CD4-positive, CD25-positive, alpha-beta regulatory T cell (primary cell): Measurements from ENCODE around the gene PLIN4. TPM values are rescaled to one million over a fixed set of nuclear protein-coding genes. Genes with fewer than 3 reads are reported as not detected.
A peak's percentile ranks its signal among the peaks of the same experiment; 100 is the strongest.

Experiments used
- ATAC-seq, 2 donors: fragments of 150-1000 bp; cut with Tn5 transposase; one replicate each; pipeline ENCODE4 v1.10.0; 2021; ENCODE audit warnings: low read depth in 2 of 2, moderate number of reproducible peaks in 2 of 2, moderate library complexity in 1 of 2
- DNase-seq, 3 donors: peaks; one replicate each; pipeline versions ENCODE4 v3.0.0 to v3.0.0-alpha.2; 2012 to 2022; ENCODE audit warnings: mixed read lengths in 1 of 3
- H3K27ac ChIP-seq: one replicate; pipeline ENCODE4 v1.7.0; 2013; ENCODE audit warnings: mild to moderate bottlenecking, low read length; ENCODE audit not compliant: insufficient read depth, poor library complexity, severe bottlenecking
- H3K27me3 ChIP-seq: one replicate; pipeline ENCODE4 v1.7.0; 2013; ENCODE audit warnings: low read length; ENCODE audit not compliant: control insufficient read depth, insufficient read depth
- H3K36me3 ChIP-seq: one replicate; pipeline ENCODE4 v1.7.0; 2013; ENCODE audit warnings: mild to moderate bottlenecking, low read length, moderate library complexity; ENCODE audit not compliant: control insufficient read depth, insufficient read depth
- H3K4me1 ChIP-seq: 2 replicates; pipeline ENCODE4 v1.7.0; 2013; ENCODE audit warnings: mild to moderate bottlenecking, low read length; ENCODE audit not compliant: insufficient read depth, control insufficient read depth, poor library complexity, severe bottlenecking
- H3K4me3 ChIP-seq: one replicate; pipeline ENCODE4 v1.7.0; 2013; ENCODE audit warnings: low read depth, mild to moderate bottlenecking, low read length, moderate library complexity
- H3K9me3 ChIP-seq, 2 experiments: 1 replicate in 1 of 2; 2 replicates in 1 of 2; pipeline ENCODE4 v1.7.0; 2013; ENCODE audit warnings: low read length in 2 of 2, mild to moderate bottlenecking in 1 of 2, moderate library complexity in 1 of 2; ENCODE audit not compliant: control insufficient read depth in 2 of 2
- H3K27ac Mint-ChIP-seq, 3 donors: one replicate each; pipeline ENCODE4 v1.8.0; 2020 to 2022; ENCODE audit warnings: mild to moderate bottlenecking in 3 of 3, mixed read lengths in 3 of 3, moderate library complexity in 2 of 3
- H3K27me3 Mint-ChIP-seq: one replicate; pipeline ENCODE4 v1.8.0; 2022; ENCODE audit warnings: mild to moderate bottlenecking, mixed read lengths
- H3K36me3 Mint-ChIP-seq: one replicate; pipeline ENCODE4 v1.8.0; 2020; ENCODE audit warnings: mixed read lengths
- H3K4me1 Mint-ChIP-seq, 4 donors: one replicate each; pipeline ENCODE4 v1.8.0; 2020 to 2022; ENCODE audit warnings: mixed read lengths in 4 of 4, mild to moderate bottlenecking in 1 of 4
- H3K4me3 Mint-ChIP-seq, 4 donors: one replicate each; pipeline ENCODE4 v1.8.0; 2020 to 2022; ENCODE audit warnings: mild to moderate bottlenecking in 4 of 4, mixed read lengths in 4 of 4, moderate library complexity in 3 of 4
- H3K9me3 Mint-ChIP-seq, 7 donors: one replicate each; pipeline ENCODE4 v1.8.0; 2020 to 2022; ENCODE audit warnings: mixed read lengths in 7 of 7, mild to moderate bottlenecking in 3 of 7, moderate library complexity in 2 of 7
- polyA plus RNA-seq, 4 donors: library from polyadenylated mRNA; unstranded; fragments of 300-500 nt; fragmentation: Illumina TruSeq; gene quantifications; one replicate each; pipeline ENCODE4 v1.2.3, GENCODE V29; 2021
- total RNA-seq: library from RNA; stranded (reverse); gene quantifications from one replicate; pipeline ENCODE4 v1.2.3, GENCODE V29; 2022

The PLIN4 gene
- total and polyA plus RNA-seq, 5 donors from 2014 or later, result 0.02 to 0.13 (median 0.05) TPM; not detected in 2

GRCh38 chr19:4553092-4553695, 34.9 kb upstream of the PLIN4 start:
- no peak overlapping the region for H3K4me3 Mint-ChIP-seq
- no peak for DNase-seq
- H3K36me3 Mint-ChIP-seq, result peaks cover 4% of the 10 kb centered on the region
- peaks cover 0 to 4% (median 0%) of the 10 kb centered on the region in 4 donors for H3K4me1 Mint-ChIP-seq
- no peaks in the 10 kb centered on the region for H3K27me3 ChIP-seq
- H3K9me3 ChIP-seq, result no peaks in the 10 kb centered on the region
- H3K4me1 ChIP-seq, result no peaks in the 10 kb centered on the region
- H3K36me3 ChIP-seq, result no peaks in the 10 kb centered on the region
- H3K4me3 ChIP-seq, result no peak overlapping the region
- H3K27ac ChIP-seq, result no peak overlapping the region
- peaks cover 0 to 5% (median 1%) of the 10 kb centered on the region in 7 donors for H3K9me3 Mint-ChIP-seq
- peak overlapping the region in 1 of 3 donors; percentile 39 for H3K27ac Mint-ChIP-seq
- no peaks in the 10 kb centered on the region for H3K27me3 Mint-ChIP-seq
- no peak for ATAC-seq

- peaks cover 4% of the 10 kb centered on the region for H3K36me3 Mint-ChIP-seq
Observed at GRCh38 chr19:4552525-4552819, 34.2 kb upstream of the PLIN4 start.

DNA sequence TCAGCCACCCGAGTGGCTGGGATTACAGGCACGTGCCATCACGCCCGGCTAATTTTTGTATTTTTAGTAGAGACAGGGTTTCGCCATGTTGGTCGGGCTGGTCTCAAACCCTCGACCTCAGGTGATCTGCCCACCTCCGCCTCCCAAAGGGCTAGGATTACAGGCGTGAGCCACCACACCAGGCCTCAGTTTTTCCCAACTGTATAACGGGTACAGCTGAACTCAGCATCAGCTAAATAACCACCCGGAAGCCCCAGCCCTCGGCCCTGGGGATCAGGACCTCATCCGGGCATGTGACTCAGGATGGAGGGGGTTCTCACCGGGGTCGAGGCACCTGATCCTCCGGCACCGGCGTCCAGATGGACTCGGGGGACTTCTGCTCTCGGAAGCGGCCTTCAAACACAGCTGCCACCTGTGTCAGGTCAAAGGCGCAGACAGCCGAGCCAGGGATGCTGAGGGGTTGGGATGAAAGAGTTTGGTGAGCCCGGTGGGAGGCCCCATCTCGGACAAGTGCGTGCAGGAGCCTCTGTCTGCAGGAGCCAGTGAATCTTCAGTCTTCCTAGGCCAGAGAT, 32.3 kb upstream of the PLIN4 start:
- H3K4me1 ChIP-seq, result no peaks in the 10 kb centered on the region
- ATAC-seq (no peak), DNase-seq (no peak)
- H3K27ac ChIP-seq, result no peak overlapping the region
- Mint-ChIP-seq H3K4me1 (peaks cover 0 to under 1% (median 0%) of the 10 kb centered on the region in 4 donors), H3K36me3 (peaks cover 4% of the 10 kb centered on the region), H3K27ac (no peak overlapping the region), H3K9me3 (peaks cover 0 to 5% (median 1%) of the 10 kb centered on the region in 7 donors), H3K27me3 (peaks cover 4% of the 10 kb centered on the region), H3K4me3 (no peak overlapping the region)
- no peaks in the 10 kb centered on the region for H3K9me3 ChIP-seq
- no peaks in the 10 kb centered on the region for H3K27me3 ChIP-seq
- no peaks in the 10 kb centered on the region for H3K36me3 ChIP-seq
- H3K4me3 ChIP-seq, result no peak overlapping the region

More at GRCh38 chr19:4552525-4552819, 34.2 kb upstream of the PLIN4 start:
- Histone ChIP-seq H3K27me3 (no peaks in the 10 kb centered on the region), H3K27ac (no peak overlapping the region), H3K4me3 (no peak overlapping the region), H3K9me3 (no peaks in the 10 kb centered on the region), H3K36me3 (no peaks in the 10 kb centered on the region), H3K4me1 (no peaks in the 10 kb centered on the region)
- Mint-ChIP-seq H3K4me1 (peaks cover 0 to 4% (median 0%) of the 10 kb centered on the region in 4 donors), H3K27me3 (peaks cover 3% of the 10 kb centered on the region), H3K27ac (no peak overlapping the region), H3K4me3 (no peak overlapping the region), H3K9me3 (peaks cover 0 to 5% (median 1%) of the 10 kb centered on the region in 7 donors)
- DNase-seq (no peak), ATAC-seq (no peak)

DNA sequence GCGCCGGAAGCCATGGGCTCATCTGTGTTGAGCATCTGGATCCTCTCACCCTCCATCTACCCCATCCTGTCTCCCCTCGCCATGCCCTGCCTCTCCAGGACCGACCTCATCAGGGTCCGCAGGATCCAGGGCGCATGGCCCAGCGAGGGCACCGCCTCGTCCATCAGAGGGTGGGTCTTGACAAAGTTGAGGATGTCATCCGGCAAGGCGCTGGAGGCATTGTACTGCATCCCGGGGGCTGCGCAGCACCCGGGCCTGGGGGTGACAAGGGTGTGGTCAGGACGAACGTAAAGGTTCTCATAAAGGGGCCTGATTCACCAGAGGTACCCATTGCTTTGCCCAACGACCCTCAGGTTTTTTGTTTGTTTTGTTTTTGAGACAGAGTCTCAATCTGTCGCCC, 31.7 kb upstream of the PLIN4 start:
- H3K36me3 ChIP-seq, result no peaks in the 10 kb centered on the region
- no peaks in the 10 kb centered on the region for H3K4me1 Mint-ChIP-seq
- peaks cover 4% of the 10 kb centered on the region for H3K36me3 Mint-ChIP-seq
- H3K9me3 ChIP-seq, result no peaks in the 10 kb centered on the region
- H3K27ac ChIP-seq, result no peak overlapping the region
- no peak overlapping the region for H3K4me3 Mint-ChIP-seq
- H3K9me3 Mint-ChIP-seq, result peaks cover 0 to 5% (median 1%) of the 10 kb centered on the region in 7 donors
- H3K27me3 ChIP-seq, result no peaks in the 10 kb centered on the region
- H3K4me3 ChIP-seq, result no peak overlapping the region
- H3K27me3 Mint-ChIP-seq, result peaks cover 4% of the 10 kb centered on the region
- DNase-seq, result no peak
- ATAC-seq, result no peak
- no peak overlapping the region for H3K27ac Mint-ChIP-seq
- H3K4me1 ChIP-seq, result no peaks in the 10 kb centered on the region

- no peak overlapping the region for H3K4me3 Mint-ChIP-seq
- peaks cover 4% of the 10 kb centered on the region for H3K27me3 Mint-ChIP-seq
- no peak overlapping the region for H3K27ac ChIP-seq
Observed at GRCh38 chr19:4548238-4548584, 29.9 kb upstream of the PLIN4 start.

GRCh38 chr19:4547303-4548237, 29.3 kb upstream of the PLIN4 start:
- ATAC-seq (no peak), DNase-seq (peak in 1 of 3 donors; percentile 17)
- Mint-ChIP-seq H3K27ac (peak overlapping the region in 1 of 3 donors; percentile 48), H3K36me3 (no peaks in the 10 kb centered on the region), H3K27me3 (peaks cover 4% of the 10 kb centered on the region), H3K9me3 (peaks cover 0 to 3% (median 0%) of the 10 kb centered on the region in 7 donors), H3K4me3 (no peak overlapping the region), H3K4me1 (no peaks in the 10 kb centered on the region)
- Histone ChIP-seq H3K27me3 (no peaks in the 10 kb centered on the region), H3K9me3 (no peaks in the 10 kb centered on the region), H3K27ac (no peak overlapping the region), H3K36me3 (no peaks in the 10 kb centered on the region), H3K4me3 (no peak overlapping the region), H3K4me1 (no peaks in the 10 kb centered on the region)

More at GRCh38 chr19:4548238-4548584, 29.9 kb upstream of the PLIN4 start:
- Histone ChIP-seq H3K27me3 (no peaks in the 10 kb centered on the region), H3K4me1 (no peaks in the 10 kb centered on the region), H3K36me3 (no peaks in the 10 kb centered on the region), H3K9me3 (no peaks in the 10 kb centered on the region), H3K4me3 (no peak overlapping the region)
- ATAC-seq (no peak), DNase-seq (no peak)
- Mint-ChIP-seq H3K27ac (no peak overlapping the region), H3K4me1 (no peaks in the 10 kb centered on the region), H3K36me3 (peaks cover 4% of the 10 kb centered on the region), H3K9me3 (peaks cover 0 to 5% (median 0%) of the 10 kb centered on the region in 7 donors)

- no peak overlapping the region for H3K4me3 Mint-ChIP-seq
- no peak overlapping the region for H3K4me3 ChIP-seq
- ATAC-seq, result no peak
Observed at GRCh38 chr19:4543842-4544647, 25.8 kb upstream of the PLIN4 start.

More at GRCh38 chr19:4543842-4544647, 25.8 kb upstream of the PLIN4 start:
- Mint-ChIP-seq H3K9me3 (peaks cover 0 to 3% (median 0%) of the 10 kb centered on the region in 7 donors), H3K4me1 (peaks cover 0 to 13% (median 5%) of the 10 kb centered on the region in 4 donors), H3K36me3 (no peaks in the 10 kb centered on the region), H3K27me3 (peaks cover 4% of the 10 kb centered on the region), H3K27ac (no peak overlapping the region)
- peaks cover 6% of the 10 kb centered on the region for H3K4me1 ChIP-seq
- no peaks in the 10 kb centered on the region for H3K9me3 ChIP-seq
- no peak for DNase-seq
- H3K27me3 ChIP-seq, result no peaks in the 10 kb centered on the region
- no peaks in the 10 kb centered on the region for H3K36me3 ChIP-seq
- H3K27ac ChIP-seq, result no peak overlapping the region
